ENCODE data around the gene METRNL. TPM values are rescaled to one million over a fixed set of nuclear protein-coding genes. Genes with fewer than 3 reads are reported as not detected.

METRNL gene
- total RNA-seq, 1 donor: 47.1 TPM

DNA sequence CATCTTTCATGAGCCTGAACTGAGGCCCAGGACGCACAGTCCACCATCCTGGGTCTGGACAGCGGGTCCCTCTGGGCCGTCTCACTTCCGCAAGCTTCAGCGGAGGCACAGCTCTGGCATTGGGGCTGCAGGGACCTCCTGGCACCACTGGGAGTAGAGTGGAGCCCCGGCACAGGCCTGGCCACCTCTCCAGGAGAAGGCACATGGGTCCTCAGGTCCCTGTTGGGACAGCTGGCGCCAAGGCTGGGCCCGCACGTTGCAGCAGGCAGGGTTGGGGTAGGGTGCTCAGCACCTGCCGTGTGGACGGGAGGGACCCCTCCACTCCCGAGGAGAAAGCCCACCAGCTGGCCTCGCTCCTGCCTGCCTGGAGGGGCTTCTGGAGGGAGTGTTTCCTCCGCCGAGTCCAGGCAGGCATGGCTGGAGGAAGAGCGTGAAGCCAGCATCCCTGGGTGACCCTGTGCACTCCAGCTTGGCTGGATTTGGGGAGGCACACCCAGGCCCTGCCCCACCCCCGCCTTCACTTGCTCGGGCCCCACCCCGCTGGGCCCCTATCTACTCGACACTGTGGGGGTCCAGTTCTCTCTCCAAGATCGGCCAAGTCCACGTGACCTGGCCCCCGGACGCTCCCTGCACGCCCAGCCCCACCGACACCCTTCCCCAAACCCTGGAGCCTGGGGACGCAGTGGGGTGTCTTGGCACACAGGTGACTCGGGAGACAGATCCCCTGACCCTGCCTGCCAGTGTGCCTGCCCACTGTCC, 6.6 kb upstream of the METRNL start:
- no peak for TF ChIP-seq CTCF (IDR thresholded peaks at IDR 0.05; ENCODE audit: insufficient read depth, low read depth, low read length)
- H3K4me3 ChIP-seq (ENCODE audit: low read depth, low read length): no peak overlapping the region
- DNase-seq (ENCODE audit: low read depth): no peak

DNA sequence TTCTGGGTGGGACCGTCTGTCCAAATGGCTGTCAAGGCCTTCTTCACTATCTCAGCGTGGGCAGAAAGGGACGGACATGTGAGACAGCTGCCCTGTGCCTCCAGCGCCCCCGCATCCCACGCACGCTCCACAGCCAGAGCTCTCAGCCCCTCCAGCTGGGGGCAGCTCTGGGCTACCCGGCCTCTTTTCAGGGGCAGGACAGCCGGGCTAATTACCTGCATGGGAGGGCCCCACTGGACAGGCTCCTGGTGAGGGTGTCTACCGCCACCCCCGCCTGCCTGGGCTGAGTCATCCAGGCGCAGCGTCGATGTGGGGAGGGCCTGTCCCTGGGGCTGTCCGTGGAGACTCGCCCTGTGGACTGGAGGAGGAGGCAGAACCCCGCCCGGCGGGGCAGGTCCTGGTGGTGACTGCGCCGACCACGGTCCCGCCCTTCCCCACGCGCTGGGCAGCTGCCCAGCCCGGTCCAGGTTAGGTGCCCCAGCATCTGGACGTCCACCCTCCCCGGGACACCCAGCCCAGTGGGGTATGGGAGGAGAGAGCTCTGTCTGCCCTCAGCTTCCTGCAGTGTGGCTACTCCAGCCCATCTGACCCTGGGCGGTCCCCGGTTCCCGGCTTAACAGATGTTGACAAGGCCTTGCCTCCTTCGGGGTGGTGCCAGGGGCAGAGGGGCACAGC, 5.9 kb upstream of the METRNL start:
- peak; percentile 55 for DNase-seq (ENCODE audit: low read depth)
- no peak overlapping the region for H3K4me3 ChIP-seq (ENCODE audit: low read depth, low read length)
- TF ChIP-seq CTCF (IDR thresholded peaks at IDR 0.05; ENCODE audit: insufficient read depth, low read depth, low read length): peak; percentile 11

DNA sequence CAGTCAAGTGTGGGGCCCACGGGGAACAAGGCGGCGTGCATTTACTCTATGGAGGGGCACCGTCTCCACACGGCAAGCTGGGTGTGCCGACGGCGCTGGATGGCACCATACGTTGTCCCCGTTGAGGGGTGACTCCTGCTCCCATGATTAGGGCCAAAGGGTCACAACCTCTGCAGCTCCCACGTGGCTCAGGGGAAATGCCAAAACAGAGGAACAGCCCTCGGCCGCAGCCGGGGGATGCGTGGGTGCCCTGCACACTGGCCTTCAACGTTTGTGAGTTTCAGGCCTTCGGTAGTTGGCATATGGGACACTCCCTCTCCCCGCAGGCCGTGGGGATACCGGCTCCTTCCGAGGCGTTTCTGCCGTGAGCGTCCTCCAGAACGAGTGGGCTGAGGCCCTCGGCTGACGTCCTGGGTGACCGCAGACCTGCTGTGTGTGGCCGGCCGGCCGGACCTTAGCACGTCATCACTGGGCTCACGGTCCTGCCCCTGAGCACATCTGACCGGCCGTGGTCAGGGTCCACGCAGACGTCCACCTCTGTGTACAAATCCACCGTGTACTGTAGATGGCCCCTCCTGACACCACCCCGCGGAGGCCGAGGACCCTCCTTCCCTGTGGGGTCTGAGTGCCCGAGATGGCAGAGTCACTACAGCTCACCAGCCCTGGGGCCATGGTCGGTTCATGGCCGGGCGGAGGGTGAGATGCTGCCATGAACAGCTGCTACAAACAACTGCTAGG, 4.8 kb upstream of the METRNL start:
- no peak overlapping the region for H3K4me3 ChIP-seq (ENCODE audit: low read depth, low read length)
- no peak for TF ChIP-seq CTCF (IDR thresholded peaks at IDR 0.05; ENCODE audit: insufficient read depth, low read depth, low read length)
- no peak for DNase-seq (ENCODE audit: low read depth)

DNA sequence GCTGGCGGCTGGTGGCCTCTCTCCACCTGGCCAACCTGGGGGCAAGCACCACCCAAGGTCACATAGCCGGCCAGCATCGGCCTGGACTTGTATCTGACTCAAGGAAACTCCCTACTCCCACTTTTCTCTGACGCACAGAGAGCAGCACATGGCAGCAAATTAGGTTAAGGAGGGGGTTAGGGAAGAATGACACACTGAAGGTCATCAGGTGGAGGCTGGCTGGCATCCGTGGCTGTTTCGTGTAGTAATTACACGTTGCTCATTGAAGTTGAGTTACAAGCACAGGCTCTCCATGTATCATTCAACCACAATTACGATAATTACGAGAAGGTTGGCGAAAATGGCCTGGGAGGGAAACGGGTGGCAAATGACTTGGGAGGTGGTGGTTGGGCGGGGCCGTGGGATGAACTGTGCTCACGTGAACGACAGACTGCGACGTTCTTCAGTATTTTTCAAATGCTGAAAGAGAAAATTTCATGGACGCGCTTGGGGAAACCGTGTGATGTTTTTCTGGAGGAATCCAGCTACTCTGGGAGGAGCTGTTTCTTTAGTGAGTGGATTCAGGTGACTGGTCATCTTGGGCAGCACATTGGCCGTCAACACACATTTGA, 4.0 kb upstream of the METRNL start:
- DNase-seq (ENCODE audit: low read depth): no peak
- no peak for TF ChIP-seq CTCF (IDR thresholded peaks at IDR 0.05; ENCODE audit: insufficient read depth, low read depth, low read length)
- no peak overlapping the region for H3K4me3 ChIP-seq (ENCODE audit: low read depth, low read length)

- no peak for DNase-seq (ENCODE audit: low read depth)
- peak; percentile 16 for TF ChIP-seq CTCF (IDR thresholded peaks at IDR 0.05; ENCODE audit: insufficient read depth, low read depth, low read length)
- no peak overlapping the region for H3K4me3 ChIP-seq (ENCODE audit: low read depth, low read length)
These were observed 2.5 kb upstream of the METRNL start for GRCh38 chr17:83076938-83077337.

DNA sequence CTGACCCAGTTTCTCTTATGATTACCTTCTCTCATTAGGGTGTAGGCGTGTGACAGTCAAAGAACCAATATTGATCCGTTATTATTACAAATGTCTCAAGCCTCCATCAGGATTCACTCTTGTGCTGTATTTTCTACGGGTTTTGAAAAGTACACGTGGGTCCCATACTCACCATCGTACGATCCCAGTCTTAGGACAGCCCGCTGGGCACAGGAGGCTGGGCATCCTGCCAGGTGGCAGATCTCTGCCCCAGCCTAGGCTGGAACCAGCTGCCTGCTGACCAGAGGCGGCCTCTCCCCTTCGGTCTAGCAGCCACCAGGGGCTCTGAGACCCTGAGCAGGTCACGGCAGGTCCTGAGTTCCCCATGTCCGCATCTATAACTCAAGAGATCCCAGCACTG, 2.0 kb upstream of the METRNL start:
- no peak for DNase-seq (ENCODE audit: low read depth)

More for the DNA sequence above, 2.0 kb upstream of the METRNL start:
- no peak for TF ChIP-seq CTCF (IDR thresholded peaks at IDR 0.05; ENCODE audit: insufficient read depth, low read depth, low read length)
- no peak overlapping the region for H3K4me3 ChIP-seq (ENCODE audit: low read depth, low read length)
